ENCODE measurements around the gene TAF1A.

The TAF1A gene

DNA sequence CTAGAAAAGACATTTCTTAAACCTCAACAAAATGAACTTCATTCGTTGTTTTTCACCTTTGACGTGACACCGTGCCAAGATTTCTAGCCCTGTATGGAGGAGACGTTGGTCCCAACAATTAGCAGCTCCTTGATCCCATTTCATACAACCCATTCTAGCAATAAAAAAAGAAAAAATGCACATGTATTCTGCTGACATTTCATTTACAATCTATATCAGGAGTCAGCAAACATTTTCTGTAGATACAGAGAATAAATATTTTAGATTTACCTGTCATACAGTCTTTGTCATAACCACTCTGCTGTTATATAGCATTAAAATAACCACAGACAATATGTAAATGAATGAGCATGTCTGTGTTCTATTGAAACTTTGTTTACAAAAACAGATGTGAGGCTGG lies 7.0 kb upstream of the TAF1A start:
- no peak for DNase-seq (ENCODE audit: low read depth)

DNA sequence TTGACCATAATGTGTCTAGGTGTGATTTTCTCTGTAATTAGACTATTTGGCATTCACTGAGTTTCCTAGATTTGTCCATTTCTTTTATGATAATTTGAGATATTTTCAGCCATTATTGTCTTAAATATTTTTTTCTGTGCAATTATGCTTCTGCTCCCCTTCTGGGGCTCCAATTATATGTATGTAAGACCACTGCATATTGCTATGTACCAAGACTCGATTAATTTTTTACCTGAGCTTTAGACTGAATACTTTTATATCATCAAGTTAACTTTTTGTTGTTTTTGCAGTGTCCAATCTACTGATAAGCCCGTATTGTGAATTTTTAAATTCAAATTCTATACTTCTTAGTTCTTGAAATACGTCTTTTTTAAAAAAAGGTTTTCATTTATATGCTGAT lies 5.1 kb upstream of the TAF1A start:
- DNase-seq (ENCODE audit: low read depth), result no peak

DNA sequence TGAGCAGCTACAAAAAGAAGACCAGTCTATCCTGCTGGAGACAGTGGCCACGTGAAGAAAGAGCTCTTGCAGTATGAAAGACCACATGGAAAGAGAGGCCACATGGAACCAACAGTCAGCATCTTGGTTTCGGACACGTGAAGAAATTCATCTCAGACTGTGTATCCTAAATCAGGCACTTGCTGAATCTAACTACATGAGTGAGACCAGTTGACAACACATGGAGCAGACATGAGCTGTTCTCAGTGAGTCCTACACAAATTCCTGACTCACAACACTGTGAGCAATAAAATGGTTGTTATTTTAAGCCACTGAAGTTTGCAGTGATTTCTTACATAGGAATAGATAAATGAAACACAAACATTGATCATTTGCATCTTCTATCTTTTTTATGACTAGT lies 2.4 kb upstream of the TAF1A start:
- DNase-seq (ENCODE audit: low read depth), result peak; percentile 47

DNA sequence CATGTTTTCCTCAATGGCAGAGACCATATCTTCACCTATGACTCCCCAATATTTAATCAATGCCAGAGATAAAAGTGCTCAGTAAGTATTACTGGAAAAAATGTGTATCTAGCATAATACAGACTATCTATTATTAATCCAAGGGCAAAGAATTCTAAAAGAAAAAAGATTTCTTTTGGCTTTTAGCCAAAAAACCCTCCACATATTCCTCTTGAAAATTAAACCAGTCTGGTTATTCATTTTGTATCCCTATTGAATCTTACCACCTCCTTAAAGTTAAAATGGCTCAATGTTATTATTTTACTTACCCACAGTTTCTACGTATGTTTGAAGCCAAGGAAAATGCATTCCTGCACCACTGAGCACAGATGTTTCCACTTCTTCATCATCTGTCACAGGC lies 1.6 kb downstream of the TAF1A start:
- DNase-seq (ENCODE audit: low read depth), result peak; percentile 3

DNA sequence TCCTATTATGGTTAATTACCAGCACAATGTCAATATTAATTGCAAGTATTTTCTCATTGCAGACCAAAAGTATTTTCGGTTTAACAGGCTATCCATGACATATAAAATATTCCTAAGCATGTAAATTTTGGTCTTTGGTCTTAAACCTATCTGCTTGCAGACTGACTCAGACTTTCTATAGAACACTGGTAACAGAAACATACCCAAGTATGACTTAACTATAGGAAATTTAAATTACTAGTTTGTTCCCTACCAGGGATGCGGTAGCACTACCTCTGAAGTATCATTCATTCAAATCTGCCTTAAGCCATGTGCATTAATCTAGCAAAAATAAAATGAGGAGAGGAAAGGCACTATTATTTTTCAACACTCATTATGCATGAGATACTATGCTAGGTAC lies 2.9 kb downstream of the TAF1A start:
- no peak for DNase-seq (ENCODE audit: low read depth)

- DNase-seq (ENCODE audit: low read depth), result no peak
Measured at GRCh38 chr1:222583079-222583478, 6.7 kb downstream of the TAF1A start.

GRCh38 chr1:222582099-222582774 lies 7.5 kb downstream of the TAF1A start:
- DNase-seq (ENCODE audit: low read depth), result peak; percentile 54

DNA sequence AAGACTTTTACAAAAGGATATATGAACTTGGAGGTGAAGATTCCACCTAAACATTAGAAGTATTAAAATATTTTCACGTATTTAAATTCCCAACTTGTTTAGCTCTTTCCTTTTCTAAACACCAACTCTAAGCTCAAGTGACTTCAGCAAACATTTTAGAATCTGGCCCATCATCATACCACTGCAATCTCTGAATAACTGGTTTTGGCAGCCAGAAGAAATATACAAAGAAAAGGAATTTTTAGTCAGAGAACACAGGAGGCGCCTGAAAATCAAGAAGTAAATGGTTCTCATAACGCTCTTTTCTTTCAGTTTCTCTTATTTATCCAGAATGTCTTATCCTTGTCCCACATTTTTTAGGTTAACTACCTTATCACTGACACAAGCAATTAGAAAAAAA lies 10.4 kb downstream of the TAF1A start:
- DNase-seq (ENCODE audit: low read depth), result no peak

DNA sequence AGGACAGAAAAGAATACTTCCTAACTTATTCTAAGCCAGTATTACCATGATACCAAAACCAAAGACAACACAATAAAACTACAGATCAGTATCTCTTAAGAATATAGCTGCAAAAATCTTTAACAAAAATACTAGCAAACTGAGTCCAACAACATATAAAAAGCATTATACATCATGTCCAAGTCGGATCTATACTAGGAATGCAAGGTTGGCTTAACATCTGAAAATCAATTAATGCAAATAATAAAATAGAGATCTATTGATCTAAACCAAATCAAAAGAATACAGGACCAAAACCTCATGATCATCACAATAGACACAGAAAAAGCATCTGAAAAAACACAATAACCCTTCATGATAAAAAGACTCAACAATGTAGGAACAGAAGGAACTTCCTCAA lies 18.9 kb downstream of the TAF1A start:
- no peak for DNase-seq (ENCODE audit: low read depth)

DNA sequence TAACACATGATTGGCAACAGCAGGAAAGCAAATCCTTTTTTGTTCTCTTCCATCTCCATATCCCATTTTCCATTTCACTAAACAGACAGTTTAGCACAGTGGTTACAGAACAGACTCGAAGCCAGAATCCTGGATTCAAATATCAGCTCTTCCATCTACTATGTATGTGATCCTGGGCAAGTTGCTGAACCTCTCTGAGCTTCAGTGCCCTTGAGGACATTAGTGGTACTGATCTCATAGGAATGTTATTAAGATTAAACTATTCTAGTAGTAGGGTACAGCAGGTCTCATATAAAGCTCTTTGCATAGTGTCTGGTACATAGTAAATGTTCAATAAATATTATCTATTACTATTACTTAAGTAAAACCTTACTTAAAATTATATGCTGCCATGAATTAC lies 28.1 kb downstream of the TAF1A start:
- DNase-seq (ENCODE audit: low read depth), result no peak

DNA sequence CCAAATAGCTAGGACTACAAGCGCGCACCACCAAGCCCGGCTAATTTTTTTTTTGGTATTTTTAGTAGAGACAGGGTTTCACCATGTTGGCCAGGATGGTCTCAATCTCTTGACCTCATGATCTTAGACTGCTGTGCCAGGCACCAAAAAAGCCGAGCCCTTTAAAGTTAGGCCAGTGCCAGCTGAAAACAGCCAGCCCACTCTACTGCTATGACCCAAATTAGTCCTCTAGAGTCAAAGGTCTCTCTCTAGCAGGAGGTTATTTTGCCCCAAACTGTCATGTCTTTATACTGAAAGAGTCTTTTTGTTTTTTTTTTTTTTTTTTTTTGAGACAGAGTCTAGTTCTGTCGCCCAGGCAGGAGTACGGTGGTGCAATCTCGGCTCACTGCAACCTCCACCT lies 32.2 kb downstream of the TAF1A start:
- no peak for DNase-seq (ENCODE audit: low read depth)

DNA sequence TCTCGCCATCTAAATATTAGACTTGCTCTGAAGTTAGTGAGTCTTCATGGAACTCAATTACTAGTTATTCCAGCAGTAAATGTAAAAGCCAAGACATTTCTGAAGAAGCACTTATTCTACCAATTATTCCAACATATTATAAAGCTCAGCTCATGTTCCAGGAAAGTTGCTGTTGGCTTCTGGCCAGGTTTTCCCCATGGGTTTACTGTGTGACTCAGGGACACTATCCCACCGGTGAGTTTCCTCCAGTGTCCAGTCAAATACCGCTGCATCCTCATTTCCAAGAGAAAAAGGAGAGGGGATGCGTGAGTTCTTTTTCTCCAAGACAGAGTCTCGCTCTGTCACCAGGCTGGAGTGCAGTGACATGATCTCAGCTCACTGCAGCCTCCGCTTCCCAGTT lies 32.6 kb downstream of the TAF1A start:
- DNase-seq (ENCODE audit: low read depth), result peak; percentile 38

GRCh38 chr1:222555992-222556615 lies 33.6 kb downstream of the TAF1A start:
- DNase-seq (ENCODE audit: low read depth), result no peak

GRCh38 chr1:222554177-222554576 lies 35.6 kb downstream of the TAF1A start:
- DNase-seq (ENCODE audit: low read depth), result no peak

DNA sequence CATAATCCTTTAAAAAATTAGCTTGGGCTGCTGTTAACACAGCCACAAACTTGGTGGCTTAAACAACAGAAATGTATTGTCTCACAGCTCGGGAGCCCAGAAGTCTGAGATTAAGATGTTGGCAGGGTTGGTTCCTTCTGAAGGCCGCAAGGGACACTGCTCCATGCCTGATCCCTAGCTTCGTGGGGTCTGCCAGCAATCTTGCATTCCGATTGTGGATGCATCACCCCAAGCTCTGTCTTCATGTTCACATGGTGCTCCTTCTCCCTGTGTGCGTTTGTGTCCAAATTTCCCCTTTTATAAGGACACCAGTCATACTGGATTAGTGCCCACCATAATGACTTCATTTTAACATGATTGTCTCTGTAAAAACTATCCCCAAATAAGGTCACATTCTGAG lies 36.9 kb downstream of the TAF1A start:
- peak; percentile 32 for DNase-seq (ENCODE audit: low read depth)

DNA sequence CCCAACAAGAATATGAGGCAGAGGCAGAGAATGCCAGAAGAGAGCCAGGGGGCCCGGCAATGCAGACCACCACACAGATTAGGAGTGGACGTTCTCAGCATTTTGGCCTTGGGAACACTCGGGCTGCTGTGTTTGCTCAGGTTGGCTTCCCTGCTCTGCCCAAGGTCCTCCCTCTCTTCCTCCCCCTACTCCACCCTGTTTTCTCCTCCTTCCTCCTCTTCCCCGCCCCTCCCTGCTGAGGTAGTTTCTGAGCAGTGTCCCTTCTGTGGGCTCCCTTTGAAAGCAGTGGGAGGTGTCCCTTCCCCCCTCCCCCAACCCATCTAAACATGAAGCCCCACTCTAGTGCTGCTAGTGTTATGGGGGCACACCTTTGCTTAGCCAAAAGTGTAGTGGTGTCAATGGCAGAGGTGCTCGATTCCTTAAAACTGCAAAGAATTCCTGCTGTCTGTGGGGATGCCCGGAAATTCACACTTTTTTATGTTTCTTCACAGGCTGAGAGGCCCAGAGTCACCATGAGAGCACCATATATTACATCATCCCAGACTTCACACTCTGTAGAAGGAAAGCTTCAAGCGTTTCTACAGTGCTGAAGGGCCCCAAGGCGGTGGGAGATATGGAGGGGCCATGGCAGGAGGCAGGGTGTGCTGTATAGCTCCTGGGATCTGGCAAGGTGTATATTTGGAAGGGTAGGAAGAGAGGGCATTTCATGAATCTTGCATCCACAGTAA lies 41.6 kb downstream of the TAF1A start, which contains the start of gene HHIPL2:
Gene HHIPL2 (minus strand): TSS at position 161 of the 728 bp plus-strand sequence. CDS start 60 bp downstream, at position 101.
- no peak for DNase-seq (ENCODE audit: low read depth)

GRCh38 chr1:222547260-222547614 lies 42.5 kb downstream of the TAF1A start:
- no peak for DNase-seq (ENCODE audit: low read depth)

DNA sequence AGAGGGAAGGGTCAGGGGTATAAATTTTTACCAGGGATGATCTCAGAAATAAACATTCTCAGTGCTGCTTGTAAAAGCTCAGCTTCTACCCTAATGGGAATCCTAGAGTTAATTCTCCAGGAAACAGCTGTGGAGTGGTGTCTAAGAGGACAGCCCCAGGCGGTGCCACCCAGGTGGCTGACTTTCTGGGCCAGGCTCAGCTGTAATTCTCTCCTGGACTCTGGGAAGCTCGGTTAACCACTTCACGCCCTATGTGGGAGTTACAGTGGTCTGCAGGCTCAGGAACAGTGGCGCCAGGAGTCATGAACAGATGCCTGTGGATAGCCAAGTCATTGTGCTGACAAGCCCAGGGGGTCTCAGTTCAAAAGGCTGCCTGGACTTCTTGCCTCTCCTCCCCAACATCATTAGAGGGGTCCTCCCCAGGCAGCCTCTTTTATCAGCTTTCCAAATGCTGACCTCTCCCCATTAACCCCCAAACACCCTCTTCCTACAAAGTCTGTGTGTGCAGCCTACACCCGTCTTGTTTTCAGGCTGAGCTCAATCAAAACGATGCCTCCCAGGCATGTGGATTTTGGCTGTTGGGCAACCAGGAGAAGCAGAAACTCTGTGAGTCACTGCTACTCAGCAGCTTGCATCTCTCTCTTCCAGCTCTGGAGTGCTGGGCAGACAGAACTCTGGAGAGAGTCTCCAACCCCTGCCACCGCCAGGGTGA lies 43.0 kb downstream of the TAF1A start:
- DNase-seq (ENCODE audit: low read depth), result peak; percentile 89

DNA sequence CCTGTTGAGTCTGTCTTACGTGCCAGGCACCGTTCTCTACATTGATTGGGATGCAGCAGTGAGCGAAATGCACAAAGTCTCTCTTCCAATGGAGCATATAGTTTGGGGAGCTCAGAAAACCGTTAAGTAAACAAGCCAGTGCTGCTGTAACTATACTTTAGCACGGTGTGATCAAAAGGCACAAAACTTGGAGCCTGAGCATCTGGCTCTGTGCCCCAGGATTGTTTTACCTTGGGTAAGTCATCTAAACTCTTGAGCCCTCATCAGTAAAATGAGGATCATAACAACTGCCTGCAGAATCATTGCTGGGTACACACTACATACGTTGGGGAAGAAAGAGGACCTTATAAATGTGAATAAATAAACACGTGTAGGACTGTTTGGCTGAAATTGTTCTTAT lies 43.6 kb downstream of the TAF1A start:
- no peak for DNase-seq (ENCODE audit: low read depth)

DNA sequence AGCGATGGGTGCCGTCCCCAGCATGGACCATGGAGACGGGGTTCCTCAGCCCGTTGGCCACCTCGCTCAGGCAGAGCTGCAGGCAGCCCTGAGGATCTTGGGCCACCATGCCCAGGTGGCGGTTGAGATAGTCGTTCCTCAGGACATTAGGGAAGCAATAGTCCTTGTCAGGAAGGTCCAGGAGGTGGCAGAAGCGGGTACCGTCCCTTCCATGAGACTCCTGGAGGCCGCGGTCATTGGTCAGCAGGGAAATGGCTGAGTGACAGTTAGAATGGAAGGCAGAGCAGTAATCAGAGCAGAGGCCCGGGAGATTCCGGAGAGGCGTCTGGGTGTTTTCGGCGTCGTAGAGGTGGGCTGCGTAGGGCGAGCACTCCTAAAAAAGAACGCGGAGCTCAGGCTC lies 45.9 kb downstream of the TAF1A start:
- no peak for DNase-seq (ENCODE audit: low read depth)

DNA sequence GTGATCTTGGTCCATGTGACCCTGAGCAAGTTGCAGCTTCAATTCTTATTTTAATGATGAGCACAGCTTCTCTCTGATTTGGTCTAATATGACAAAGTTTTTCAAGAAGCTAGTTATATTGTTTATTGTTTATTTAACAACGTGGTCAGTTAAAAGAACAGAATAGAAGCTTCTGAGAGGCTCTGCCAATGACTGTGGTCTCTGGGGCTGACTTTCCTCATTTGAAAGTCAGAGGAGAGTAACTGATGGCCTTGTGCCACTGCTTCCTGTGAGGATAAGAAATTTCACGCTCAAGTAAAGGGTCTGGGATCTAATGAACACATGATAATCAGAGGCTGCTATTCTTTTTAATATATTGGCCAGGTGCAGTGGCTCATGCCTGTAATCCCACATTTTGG lies 49.1 kb downstream of the TAF1A start:
- no peak for DNase-seq (ENCODE audit: low read depth)

DNA sequence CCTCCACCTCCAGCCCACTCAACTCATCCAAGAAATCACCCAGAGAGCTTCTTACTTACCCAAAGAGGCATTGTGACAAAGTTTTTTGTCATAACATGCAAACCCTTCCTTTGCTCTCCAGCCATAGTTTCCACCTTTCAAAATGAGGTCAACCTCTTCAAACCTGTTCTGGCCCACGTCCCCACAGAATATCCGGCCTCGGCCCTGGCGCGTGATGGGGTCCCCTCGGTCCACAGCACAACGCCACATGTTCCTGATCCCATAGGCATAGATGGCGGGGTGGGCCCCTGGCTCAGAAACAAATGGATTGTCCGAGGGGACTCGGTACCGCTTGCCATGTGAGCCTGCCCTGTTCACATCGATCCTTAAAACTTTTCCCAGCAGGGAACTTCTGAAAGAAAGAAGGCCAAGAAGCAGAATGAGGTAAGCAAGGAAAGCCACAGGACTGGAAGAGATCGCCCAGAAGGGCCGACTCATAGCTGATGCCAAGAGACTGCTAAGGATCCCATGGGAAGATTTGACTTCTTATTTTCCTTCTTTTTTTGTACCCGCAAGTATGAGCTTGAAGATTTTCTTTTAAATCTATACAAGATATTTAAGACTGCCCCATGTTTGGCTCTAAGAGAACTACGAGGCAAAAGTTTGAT lies 49.7 kb downstream of the TAF1A start:
- no peak for DNase-seq (ENCODE audit: low read depth)
